Measurements from ENCODE around the gene DSCAM. TPM values are rescaled to one million over a fixed set of nuclear protein-coding genes. Genes with fewer than 3 reads are reported as not detected.

Gene DSCAM
- total and polyA plus RNA-seq, 10 of the 15 experiments (the other 5 are each of a cell fraction or from before 2014, with no cell fraction given), result not detected

DNA sequence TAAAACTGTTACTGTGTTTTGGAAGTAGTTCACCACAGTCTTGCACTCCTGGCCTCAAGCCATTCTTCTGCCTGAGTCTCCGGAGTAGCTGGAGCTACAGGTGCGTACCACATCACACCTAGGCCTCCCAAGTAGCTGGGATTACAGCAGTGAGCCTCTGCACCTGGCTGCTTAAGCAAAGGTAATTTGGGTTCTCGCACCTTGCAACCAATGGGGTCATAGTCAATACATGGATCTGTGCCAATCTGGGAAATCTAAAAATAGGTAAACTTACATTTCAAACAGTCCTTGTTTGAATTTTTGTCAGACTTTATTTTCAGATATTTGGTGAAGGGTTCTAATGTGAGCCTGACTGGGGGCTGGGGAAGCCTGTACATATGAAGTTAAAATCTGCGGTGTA is 513.2 kb downstream of the DSCAM start (continued):
- no peak for TF ChIP-seq NFIC (IDR thresholded peaks at IDR 0.05; ENCODE audit: low read depth, low read length)
- no peak for TF ChIP-seq HDGF (IDR thresholded peaks at IDR 0.05)
- TF ChIP-seq, protein P1, sequence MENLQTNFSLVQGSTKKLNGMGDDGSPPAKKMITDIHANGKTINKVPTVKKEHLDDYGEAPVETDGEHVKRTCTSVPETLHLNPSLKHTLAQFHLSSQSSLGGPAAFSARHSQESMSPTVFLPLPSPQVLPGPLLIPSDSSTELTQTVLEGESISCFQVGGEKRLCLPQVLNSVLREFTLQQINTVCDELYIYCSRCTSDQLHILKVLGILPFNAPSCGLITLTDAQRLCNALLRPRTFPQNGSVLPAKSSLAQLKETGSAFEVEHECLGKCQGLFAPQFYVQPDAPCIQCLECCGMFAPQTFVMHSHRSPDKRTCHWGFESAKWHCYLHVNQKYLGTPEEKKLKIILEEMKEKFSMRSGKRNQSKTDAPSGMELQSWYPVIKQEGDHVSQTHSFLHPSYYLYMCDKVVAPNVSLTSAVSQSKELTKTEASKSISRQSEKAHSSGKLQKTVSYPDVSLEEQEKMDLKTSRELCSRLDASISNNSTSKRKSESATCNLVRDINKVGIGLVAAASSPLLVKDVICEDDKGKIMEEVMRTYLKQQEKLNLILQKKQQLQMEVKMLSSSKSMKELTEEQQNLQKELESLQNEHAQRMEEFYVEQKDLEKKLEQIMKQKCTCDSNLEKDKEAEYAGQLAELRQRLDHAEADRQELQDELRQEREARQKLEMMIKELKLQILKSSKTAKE (IDR thresholded peaks at IDR 0.05; ENCODE audit: low read depth, poor library complexity, severe bottlenecking), result no peak
- TF ChIP-seq POU2F2 (IDR thresholded peaks at IDR 0.05; ENCODE audit: borderline replicate concordance, low read depth, low read length), result no peak
- no peak for TF ChIP-seq EP300 (IDR thresholded peaks at IDR 0.05; ENCODE audit: borderline replicate concordance in 1 of 2, control insufficient read depth in 1 of 2, low read depth in 2 of 2, low read length in 2 of 2)
- TF ChIP-seq MXI1 (IDR thresholded peaks at IDR 0.05; ENCODE audit: low read depth, low read length), result no peak

DNA sequence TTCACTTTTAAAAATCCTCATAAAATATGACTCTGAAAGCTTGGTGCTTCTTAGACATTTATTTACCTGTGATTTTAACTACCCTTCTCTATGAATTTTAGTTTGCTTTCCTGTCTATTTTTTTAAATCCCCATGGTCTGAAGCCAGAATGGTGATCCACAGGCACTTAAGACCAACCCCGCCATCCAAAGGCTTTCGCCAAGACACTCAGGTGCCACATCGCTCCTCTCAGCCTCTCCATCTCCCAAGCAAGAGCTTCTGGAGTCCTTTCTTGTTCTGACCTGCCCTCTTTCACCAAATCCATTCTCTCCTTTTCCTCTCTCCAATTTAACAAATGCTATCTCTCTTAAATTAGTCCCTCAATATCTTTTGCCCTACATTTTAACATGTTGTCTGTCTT is 515.2 kb downstream of the DSCAM start:
- RAD21 ChIA-PET (ENCODE audit: unreplicated experiment), result no interaction called here
- Histone ChIP-seq H4K20me1 (ENCODE audit: control insufficient read depth, insufficient read depth) (no peaks in the 10 kb centered on the region), H3K4me1 (ENCODE audit: control insufficient read depth, insufficient read depth, low read length) (no peaks in the 10 kb centered on the region), H3K27ac (ENCODE audit: control insufficient read depth, insufficient read depth) (no peak overlapping the region), H3K9me3 (replicated peaks; ENCODE audit: control insufficient read depth, insufficient read depth, low read length) (no peaks in the 10 kb centered on the region), H3K79me2 (ENCODE audit: control insufficient read depth, insufficient read depth, low read length) (no peaks in the 10 kb centered on the region), H3K36me3 (ENCODE audit: control insufficient read depth in 2 of 2, insufficient read depth in 2 of 2, low read length in 1 of 2) (no peaks in the 10 kb centered on the region), H3K9ac (ENCODE audit: control insufficient read depth, insufficient read depth, low read length) (no peak overlapping the region), H3K4me2 (ENCODE audit: control insufficient read depth, insufficient read depth) (no peak overlapping the region), H2AFZ (ENCODE audit: control insufficient read depth, low read depth, low read length) (no peak overlapping the region), H3K4me3 (no peak overlapping the region), H3K27me3 (replicated peaks in 1 of 2; ENCODE audit: control insufficient read depth in 2 of 2, insufficient read depth in 2 of 2, low read length in 1 of 2) (no peaks in the 10 kb centered on the region)
- DNase-seq (ENCODE audit: low read depth, low spot score), result no peak
- in situ Hi-C loops (cut with MboI) (no loop called here), intact Hi-C loops (cut with micrococcal nuclease; ENCODE audit: unreplicated experiment) (no loop called here)
- no TSS peak for BruUV-seq (replicated peaks)
- CTCF ChIA-PET, result no interaction called here
- WGBS (ENCODE audit: insufficient coverage, insufficient replicate concordance, low lambda C conversion rate, missing lambda C conversion rate), result 33% methylated on average over 3 of the region's 3 CpGs
- ATAC-seq, result no peak
- FAIRE-seq, result no peak
- POLR2A ChIA-PET, result no interaction called here
- SMC1A ChIA-PET (ENCODE audit: uncharacterized antibody, unreplicated experiment), result no interaction called here
- TF ChIP-seq NR2C2 (IDR thresholded peaks at IDR 0.05; ENCODE audit: borderline replicate concordance, control insufficient read depth, insufficient read length, low read depth), result no peak
- TF ChIP-seq, protein P2, sequence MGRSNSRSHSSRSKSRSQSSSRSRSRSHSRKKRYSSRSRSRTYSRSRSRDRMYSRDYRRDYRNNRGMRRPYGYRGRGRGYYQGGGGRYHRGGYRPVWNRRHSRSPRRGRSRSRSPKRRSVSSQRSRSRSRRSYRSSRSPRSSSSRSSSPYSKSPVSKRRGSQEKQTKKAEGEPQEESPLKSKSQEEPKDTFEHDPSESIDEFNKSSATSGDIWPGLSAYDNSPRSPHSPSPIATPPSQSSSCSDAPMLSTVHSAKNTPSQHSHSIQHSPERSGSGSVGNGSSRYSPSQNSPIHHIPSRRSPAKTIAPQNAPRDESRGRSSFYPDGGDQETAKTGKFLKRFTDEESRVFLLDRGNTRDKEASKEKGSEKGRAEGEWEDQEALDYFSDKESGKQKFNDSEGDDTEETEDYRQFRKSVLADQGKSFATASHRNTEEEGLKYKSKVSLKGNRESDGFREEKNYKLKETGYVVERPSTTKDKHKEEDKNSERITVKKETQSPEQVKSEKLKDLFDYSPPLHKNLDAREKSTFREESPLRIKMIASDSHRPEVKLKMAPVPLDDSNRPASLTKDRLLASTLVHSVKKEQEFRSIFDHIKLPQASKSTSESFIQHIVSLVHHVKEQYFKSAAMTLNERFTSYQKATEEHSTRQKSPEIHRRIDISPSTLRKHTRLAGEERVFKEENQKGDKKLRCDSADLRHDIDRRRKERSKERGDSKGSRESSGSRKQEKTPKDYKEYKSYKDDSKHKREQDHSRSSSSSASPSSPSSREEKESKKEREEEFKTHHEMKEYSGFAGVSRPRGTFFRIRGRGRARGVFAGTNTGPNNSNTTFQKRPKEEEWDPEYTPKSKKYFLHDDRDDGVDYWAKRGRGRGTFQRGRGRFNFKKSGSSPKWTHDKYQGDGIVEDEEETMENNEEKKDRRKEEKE (IDR thresholded peaks at IDR 0.05), result no peak
- TF ChIP-seq EZH2 (IDR thresholded peaks at IDR 0.05; ENCODE audit: borderline replicate concordance, control insufficient read depth, low read depth, low read length), result no peak
- TF ChIP-seq, protein P3, sequence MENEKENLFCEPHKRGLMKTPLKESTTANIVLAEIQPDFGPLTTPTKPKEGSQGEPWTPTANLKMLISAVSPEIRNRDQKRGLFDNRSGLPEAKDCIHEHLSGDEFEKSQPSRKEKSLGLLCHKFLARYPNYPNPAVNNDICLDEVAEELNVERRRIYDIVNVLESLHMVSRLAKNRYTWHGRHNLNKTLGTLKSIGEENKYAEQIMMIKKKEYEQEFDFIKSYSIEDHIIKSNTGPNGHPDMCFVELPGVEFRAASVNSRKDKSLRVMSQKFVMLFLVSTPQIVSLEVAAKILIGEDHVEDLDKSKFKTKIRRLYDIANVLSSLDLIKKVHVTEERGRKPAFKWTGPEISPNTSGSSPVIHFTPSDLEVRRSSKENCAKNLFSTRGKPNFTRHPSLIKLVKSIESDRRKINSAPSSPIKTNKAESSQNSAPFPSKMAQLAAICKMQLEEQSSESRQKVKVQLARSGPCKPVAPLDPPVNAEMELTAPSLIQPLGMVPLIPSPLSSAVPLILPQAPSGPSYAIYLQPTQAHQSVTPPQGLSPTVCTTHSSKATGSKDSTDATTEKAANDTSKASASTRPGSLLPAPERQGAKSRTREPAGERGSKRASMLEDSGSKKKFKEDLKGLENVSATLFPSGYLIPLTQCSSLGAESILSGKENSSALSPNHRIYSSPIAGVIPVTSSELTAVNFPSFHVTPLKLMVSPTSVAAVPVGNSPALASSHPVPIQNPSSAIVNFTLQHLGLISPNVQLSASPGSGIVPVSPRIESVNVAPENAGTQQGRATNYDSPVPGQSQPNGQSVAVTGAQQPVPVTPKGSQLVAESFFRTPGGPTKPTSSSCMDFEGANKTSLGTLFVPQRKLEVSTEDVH (IDR thresholded peaks at IDR 0.05; ENCODE audit: low read depth, partially characterized antibody), result no peak
- no peak for TF ChIP-seq TCF7 (IDR thresholded peaks at IDR 0.05; ENCODE audit: borderline replicate concordance)
- no peak for TF ChIP-seq GABPA (IDR thresholded peaks at IDR 0.05; ENCODE audit: low read depth)
- TF ChIP-seq FOXK2 (IDR thresholded peaks at IDR 0.05), result no peak
- TF ChIP-seq SREBF1 (IDR thresholded peaks at IDR 0.05; ENCODE audit: low read length), result no peak
- TF ChIP-seq EED (IDR thresholded peaks at IDR 0.05; ENCODE audit: low read depth), result no peak
- no peak for TF ChIP-seq CBX3 (IDR thresholded peaks at IDR 0.05; ENCODE audit: borderline replicate concordance, low read depth)
- TF ChIP-seq MEF2B (IDR thresholded peaks at IDR 0.05; ENCODE audit: partially characterized antibody, poor library complexity, severe bottlenecking), result no peak

Measured in GM12878 (cell line).